GM23248 (cell line): Measurements from ENCODE around the gene EID3. TPM values are rescaled to one million over a fixed set of nuclear protein-coding genes. Genes with fewer than 3 reads are reported as not detected.

Experiments used
- DNase-seq: peaks from one replicate; pipeline ENCODE4 v3.0.0-alpha.2; 2015
- H2AFZ ChIP-seq: fragments of 200-600 bp; sonication (generic); 2 replicates; pipeline ENCODE4 v1.6.1; 2016; ENCODE audit warnings: antibody characterized with exemption
- H3F3A ChIP-seq: fragments of 200-600 bp; sonication (generic); 2 replicates; pipeline ENCODE4 v1.6.1; 2016; ENCODE audit warnings: mild to moderate bottlenecking, antibody characterized with exemption, mixed run types; ENCODE audit not compliant: insufficient read depth
- H3K27ac ChIP-seq: fragments of 200-600 bp; sonication (generic); 2 replicates; pipeline ENCODE4 v1.5.1; 2016; ENCODE audit warnings: mild to moderate bottlenecking
- H3K27me3 ChIP-seq: fragments of 200-600 bp; sonication (generic); replicated peaks from 2 replicates; pipeline ENCODE4 v1.6.1; 2016; ENCODE audit warnings: mild to moderate bottlenecking; ENCODE audit not compliant: insufficient read depth
- H3K36me3 ChIP-seq: fragments of 200-600 bp; sonication (generic); 2 replicates; pipeline ENCODE4 v1.6.1; 2016; ENCODE audit warnings: low read depth, mild to moderate bottlenecking
- H3K4me1 ChIP-seq: fragments of 200-600 bp; sonication (generic); 2 replicates; pipeline ENCODE4 v1.6.1; 2016; ENCODE audit warnings: mild to moderate bottlenecking; ENCODE audit not compliant: insufficient read depth
- H3K4me2 ChIP-seq: fragments of 200-600 bp; sonication (generic); one replicate; pipeline ENCODE4 v1.6.1; 2016; ENCODE audit warnings: mild to moderate bottlenecking; ENCODE audit not compliant: unreplicated experiment
- H3K4me3 ChIP-seq: fragments of 200-600 bp; sonication (generic); 2 replicates; pipeline ENCODE4 v1.5.1; 2016; ENCODE audit warnings: mild to moderate bottlenecking
- H3K79me2 ChIP-seq: fragments of 200-600 bp; sonication (generic); 2 replicates; pipeline ENCODE4 v1.6.1; 2016; ENCODE audit warnings: mild to moderate bottlenecking; ENCODE audit not compliant: insufficient read depth
- H3K9ac ChIP-seq: fragments of 200-600 bp; sonication (generic); 2 replicates; pipeline ENCODE4 v1.6.1; 2016; ENCODE audit warnings: mild to moderate bottlenecking
- H3K9me2 ChIP-seq: fragments of 200-600 bp; sonication (generic); 2 replicates; pipeline ENCODE4 v1.6.1; 2016; ENCODE audit warnings: mixed run types, mild to moderate bottlenecking, moderate library complexity; ENCODE audit not compliant: insufficient read depth
- H3K9me3 ChIP-seq: fragments of 200-600 bp; sonication (generic); one replicate; pipeline ENCODE4 v1.6.1; 2017; ENCODE audit warnings: low read depth
- H4K20me1 ChIP-seq: fragments of 200-600 bp; sonication (generic); 2 replicates; pipeline ENCODE4 v1.6.0; 2016; ENCODE audit not compliant: insufficient read depth
- EZH2 ChIP-seq: fragments of 200-600 bp; sonication (generic); IDR thresholded peaks from 2 replicates; pipeline ENCODE4 v1.6.1; 2018; ENCODE audit warnings: antibody characterized with exemption, mild to moderate bottlenecking; ENCODE audit not compliant: insufficient read depth, poor library complexity, severe bottlenecking
- EZH2phosphoT487 ChIP-seq: fragments of 200-600 bp; sonication (generic); IDR thresholded peaks from 2 replicates; pipeline ENCODE4 v1.6.1; 2018; ENCODE audit warnings: antibody characterized with exemption, moderate library complexity, mild to moderate bottlenecking, low read depth; ENCODE audit not compliant: insufficient read depth
- WGBS, 2 experiments: methylation state at CpG; one replicate each; pipeline ENCODE4 v1.1.6; 2015 to 2017; ENCODE audit warnings: low lambda C conversion rate in 2 of 2, low coverage in 1 of 2; ENCODE audit errors: missing lambda C conversion rate in 2 of 2; 5-methylcytosine and 5-hydroxymethylcytosine counted together
- in situ Hi-C: fragments of 300-500 bp; cut with MboI; formaldehyde crosslinking; loops from 2 replicates; pipeline ENCODE4 v1.15.0; 2020
- polyA plus RNA-seq: library from polyadenylated mRNA; unstranded; fragments of >200 nt; fragmentation: Nextera tagmentation; extraction: Ambion mirVana; gene quantifications from 2 replicates; pipeline ENCODE4 v1.2.1, GENCODE V29; 2016
- total RNA-seq: library from RNA; depleted of rRNA; stranded (reverse); fragments of >200 nt; shearing (Covaris generic); gene quantifications from 2 replicates; pipeline ENCODE4 v1.2.3, GENCODE V29; 2014

EID3 gene
- total and polyA plus RNA-seq, 2 experiments from 2014 or later, result 5.7 to 6.9 TPM

DNA sequence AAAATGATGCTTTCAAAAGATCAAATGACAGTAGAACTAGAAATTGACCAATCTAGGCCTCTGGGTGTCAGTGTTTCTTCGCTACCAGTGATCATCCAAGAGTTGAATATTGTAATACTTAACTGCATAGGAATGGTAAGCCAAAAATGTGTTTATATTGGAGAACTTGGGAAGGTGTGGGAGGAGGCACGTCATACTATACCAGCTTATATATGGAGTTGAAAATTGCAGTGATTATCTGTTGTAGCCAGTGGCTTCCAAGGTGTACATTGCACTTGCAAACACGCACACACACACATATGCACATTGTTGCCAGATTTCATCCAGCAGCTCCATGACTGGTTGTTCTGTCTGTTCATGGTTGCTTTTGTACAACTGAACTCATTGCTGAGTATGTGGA is 36.1 kb downstream of the EID3 start:
- H3K79me2 ChIP-seq, result peaks cover 84% of the 10 kb centered on the region
- H3K9ac ChIP-seq, result no peak overlapping the region
- H3K36me3 ChIP-seq, result peaks cover 91% of the 10 kb centered on the region
- WGBS, 2 experiments, result 94 to 96% methylated on average over 3 of the region's 3 CpGs
- peak overlapping the region; percentile 26 for H3K27ac ChIP-seq
- no peak overlapping the region for H2AFZ ChIP-seq
- no peaks in the 10 kb centered on the region; the same call in 1 of the 2 replicates for H4K20me1 ChIP-seq
- no peaks in the 10 kb centered on the region for H3K9me2 ChIP-seq
- DNase-seq, result no peak
- no peak overlapping the region for H3K4me2 ChIP-seq
- no peaks in the 10 kb centered on the region for H3K9me3 ChIP-seq
- H3K27me3 ChIP-seq, result no peaks in the 10 kb centered on the region
- H3K4me3 ChIP-seq, result no peak overlapping the region
- peaks cover 3% of the 10 kb centered on the region for H3K4me1 ChIP-seq
- TF ChIP-seq EZH2phosphoT487 (no peak), EZH2 (no peak)
- in situ Hi-C loops, result no loop called here
- H3F3A ChIP-seq, result peaks cover 81% of the 10 kb centered on the region

GRCh38 chr12:104340177-104340576 is 36.6 kb downstream of the EID3 start:
- Histone ChIP-seq H3K9me2 (no peaks in the 10 kb centered on the region), H3F3A (peaks cover 82% of the 10 kb centered on the region), H4K20me1 (peaks cover 3% of the 10 kb centered on the region; the same call in 1 of the 2 replicates), H2AFZ (no peak overlapping the region), H3K9ac (no peak overlapping the region; the same call in 1 of the 2 replicates), H3K79me2 (peaks cover 89% of the 10 kb centered on the region), H3K4me2 (no peak overlapping the region), H3K27ac (peak overlapping the region; percentile 26), H3K4me3 (no peak overlapping the region), H3K4me1 (peaks cover 8% of the 10 kb centered on the region), H3K9me3 (no peaks in the 10 kb centered on the region), H3K27me3 (no peaks in the 10 kb centered on the region), H3K36me3 (peaks cover 90% of the 10 kb centered on the region)
- DNase-seq, result peak; percentile 42
- 95 to 100% methylated on average over 1 of the region's 1 CpG for WGBS, 2 experiments
- in situ Hi-C loops, result no loop called here
- TF ChIP-seq EZH2phosphoT487 (no peak), EZH2 (no peak)

DNA sequence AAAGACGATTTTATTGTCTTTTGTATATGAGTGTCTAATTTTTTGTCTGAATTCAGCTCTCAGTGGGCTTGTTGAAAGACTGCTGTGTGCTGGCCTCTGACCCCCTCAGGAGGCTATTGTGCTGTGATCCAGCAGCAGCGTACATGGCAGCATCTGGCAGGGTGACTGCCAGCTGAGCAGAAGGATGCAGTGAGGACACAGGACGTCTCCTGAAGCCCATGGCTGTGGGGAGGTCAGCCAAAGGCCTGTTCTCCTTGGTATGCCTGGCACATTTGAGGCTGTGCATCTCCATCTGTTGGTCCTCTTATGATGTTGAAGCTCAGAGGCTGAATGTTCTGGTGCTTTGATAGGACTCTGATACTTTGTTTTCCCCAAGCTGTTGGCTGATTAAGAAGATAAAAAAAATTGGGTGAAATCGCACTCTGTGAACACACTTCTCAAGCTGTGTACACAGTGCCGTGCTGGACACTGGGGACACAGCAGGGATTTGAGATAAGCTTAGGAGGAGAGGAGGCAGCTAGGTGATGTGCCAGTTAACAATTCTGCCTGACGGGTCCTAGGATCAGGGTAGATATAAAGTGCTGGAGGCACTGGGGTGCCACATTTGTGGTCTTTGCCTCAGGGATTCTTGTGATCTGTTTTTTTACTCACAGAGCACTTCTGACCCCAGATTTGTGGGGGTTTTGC is 37.5 kb downstream of the EID3 start:
- in situ Hi-C loops, result no loop called here
- H3K79me2 ChIP-seq, result peaks cover 89% of the 10 kb centered on the region
- 0 out of 2 replicates have a peak overlapping the region, but pooled peaks have one; percentile 26 for H3K27ac ChIP-seq

DNA sequence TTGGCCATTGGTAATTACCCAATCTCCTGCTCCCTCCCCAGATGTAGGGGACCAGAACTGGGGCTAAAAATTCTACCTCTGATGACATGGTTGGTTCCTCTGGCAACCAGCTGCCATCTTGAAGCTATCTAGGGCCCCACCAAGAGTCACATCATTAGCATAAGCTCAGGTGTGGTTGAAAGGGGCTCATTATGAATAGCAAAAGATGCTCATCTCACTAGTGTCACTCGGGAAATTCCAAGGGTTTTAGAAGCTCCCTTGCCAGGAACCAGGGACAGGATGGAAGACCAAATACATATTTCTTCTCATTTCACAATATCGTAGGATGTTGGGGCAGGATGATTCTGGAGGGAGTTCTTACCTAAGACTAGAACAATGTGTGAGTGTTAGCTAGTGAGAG is 38.6 kb downstream of the EID3 start:
- Histone ChIP-seq H3K4me1 (peaks cover 12% of the 10 kb centered on the region), H2AFZ (no peak overlapping the region), H3K9ac (no peak overlapping the region), H3K9me2 (no peaks in the 10 kb centered on the region), H3K27ac (peak overlapping the region; percentile 6; the same call in 1 of the 2 replicates), H3K36me3 (peaks cover 89% of the 10 kb centered on the region), H3K9me3 (no peaks in the 10 kb centered on the region), H3K4me3 (no peak overlapping the region), H3K4me2 (no peak overlapping the region), H3F3A (peaks cover 81% of the 10 kb centered on the region), H4K20me1 (0 out of 2 replicates have a peak, but pooled peaks cover 3% of the 10 kb centered on the region), H3K79me2 (peaks cover 89% of the 10 kb centered on the region), H3K27me3 (no peaks in the 10 kb centered on the region)
- in situ Hi-C loops, result no loop called here
- no peak for DNase-seq
- WGBS, 2 experiments, result 92 to 94% methylated on average over 2 of the region's 2 CpGs
- no peak for TF ChIP-seq EZH2
- TF ChIP-seq EZH2phosphoT487, result no peak

More for the DNA sequence above, 37.5 kb downstream of the EID3 start:
- no peaks in the 10 kb centered on the region for H3K9me2 ChIP-seq
- H3F3A ChIP-seq, result peaks cover 82% of the 10 kb centered on the region
- H3K4me2 ChIP-seq, result no peak overlapping the region
- no peaks in the 10 kb centered on the region for H3K27me3 ChIP-seq
- TF ChIP-seq EZH2phosphoT487 (no peak), EZH2 (no peak)
- H3K36me3 ChIP-seq, result peaks cover 89% of the 10 kb centered on the region
- no peak overlapping the region for H2AFZ ChIP-seq
- no peak overlapping the region for H3K9ac ChIP-seq
- 75 to 79% methylated on average over 6 of the region's 6 CpGs for WGBS, 2 experiments
- no peaks in the 10 kb centered on the region for H3K9me3 ChIP-seq
- DNase-seq, result no peak
- peaks cover 3% of the 10 kb centered on the region; the same call in 1 of the 2 replicates for H4K20me1 ChIP-seq
- H3K4me3 ChIP-seq, result no peak overlapping the region
- H3K4me1 ChIP-seq, result peaks cover 12% of the 10 kb centered on the region
